Measurements from ENCODE around the gene FAM217A. TPM values are rescaled to one million over a fixed set of nuclear protein-coding genes. Genes with fewer than 3 reads are reported as not detected.

FAM217A gene
- total and polyA plus RNA-seq, 2 of the 8 experiments (the other 6 are each of a cell fraction or from before 2014, with no cell fraction given) = 0.03 TPM; not detected in 1

DNA sequence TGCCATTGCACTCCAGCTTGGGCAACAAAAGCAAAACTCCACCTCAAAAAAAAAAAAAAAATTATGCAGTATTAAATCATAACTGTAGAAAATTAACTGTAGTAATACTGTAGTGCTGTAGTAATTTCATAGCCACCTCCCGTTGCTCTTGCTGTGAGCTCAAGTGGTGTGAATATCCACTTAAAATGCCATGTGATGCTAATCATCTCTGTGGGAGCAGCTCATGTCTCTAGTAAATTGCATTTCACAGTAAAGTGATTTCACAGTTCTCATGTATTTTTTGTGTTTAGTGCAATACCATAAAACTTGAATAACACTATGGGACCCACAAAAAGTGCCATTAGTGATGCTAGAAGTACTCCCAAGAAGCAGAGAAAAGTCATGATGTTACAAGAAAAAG, 14.4 kb upstream of the FAM217A start:
- H2AFZ ChIP-seq (ENCODE audit: low read length) = no peak overlapping the region
- no peaks in the 10 kb centered on the region for H4K20me1 ChIP-seq (replicated peaks in 1 of 2; ENCODE audit: control insufficient read depth in 1 of 2, insufficient read depth in 2 of 2, low read length in 2 of 2)
- H3K79me2 ChIP-seq (ENCODE audit: control insufficient read depth in 1 of 2, insufficient read depth in 2 of 2, low read length in 2 of 2) = no peaks in the 10 kb centered on the region
- no peak overlapping the region for H4K91ac ChIP-seq (replicated peaks; ENCODE audit: insufficient read length, low read length)
- H3K9ac ChIP-seq (replicated peaks in 1 of 4; ENCODE audit: extremely low read depth in 1 of 4, low read depth in 3 of 4, low read length in 3 of 4) = no peak overlapping the region
- H3K9me3 ChIP-seq (ENCODE audit: insufficient read depth in 2 of 2, low read depth in 1 of 2, low read length in 1 of 2) = no peaks in the 10 kb centered on the region
- H3K27ac ChIP-seq (ENCODE audit: low read depth, low read length) = no peak overlapping the region
- no peak overlapping the region for H3K18ac ChIP-seq (ENCODE audit: extremely low read depth, low read length)
- CTCF ChIA-PET (ENCODE audit: partially characterized antibody) = interaction anchor here (0.6 to 1.2 kb wide), 4 partner anchors 19 to 117 kb away, joined by 3 to 6 read pairs (median 4); no protein-coding TSS in a partner anchor
- DNase-seq (ENCODE audit: low read depth in 1 of 2, low spot score in 2 of 2) = no peak
- H3K27me3 ChIP-seq (replicated peaks in 1 of 4; ENCODE audit: control insufficient read depth in 3 of 4, extremely low read depth in 1 of 4, insufficient read depth in 3 of 4, low read length in 3 of 4) = no peaks in the 10 kb centered on the region
- no peak overlapping the region for H3K56ac ChIP-seq (replicated peaks; ENCODE audit: insufficient read length, low read depth, low read length)
- 81% methylated on average over 1 of the region's 1 CpG; no CpG with 5 or more reads in 1 of the 2 experiments for whole genome bisulfite sequencing, 2 experiments (ENCODE audit: extremely low coverage in 1 of 2, insufficient coverage in 1 of 2, insufficient read length in 1 of 2, insufficient replicate concordance in 2 of 2, low coverage in 1 of 2, low lambda C conversion rate in 2 of 2, missing lambda C conversion rate in 1 of 2)
- H3K4me3 ChIP-seq (ENCODE audit: extremely low read depth in 1 of 4, insufficient read depth in 2 of 4, low read depth in 3 of 4, low read length in 4 of 4) = no peak overlapping the region
- H2BK12ac ChIP-seq (ENCODE audit: low read depth, low read length) = no peak overlapping the region
- no peak overlapping the region for H2BK120ac ChIP-seq (replicated peaks; ENCODE audit: low read depth, low read length)
- no peak overlapping the region for H3K4ac ChIP-seq (replicated peaks; ENCODE audit: insufficient read length, low read depth, low read length)
- POLR2A ChIA-PET (ENCODE audit: partially characterized antibody) = no interaction called here
- no peak overlapping the region for H2BK20ac ChIP-seq (ENCODE audit: low read length)
- no peaks in the 10 kb centered on the region for H3K36me3 ChIP-seq (ENCODE audit: control insufficient read depth in 2 of 4, insufficient read depth in 4 of 4, low read length in 3 of 4)
- no peak overlapping the region for H3K4me2 ChIP-seq (ENCODE audit: insufficient read depth in 1 of 2, low read depth in 2 of 2, low read length in 2 of 2)
- FAIRE-seq = no peak
- no peak overlapping the region for H2AK5ac ChIP-seq (ENCODE audit: low read depth, low read length)
- H3K79me1 ChIP-seq (ENCODE audit: low read depth, low read length) = no peaks in the 10 kb centered on the region
- no peak overlapping the region for H3K14ac ChIP-seq (ENCODE audit: insufficient read length)
- H2BK5ac ChIP-seq (ENCODE audit: low read depth, low read length) = no peak overlapping the region
- H4K5ac ChIP-seq (ENCODE audit: insufficient read length, low read depth, low read length) = no peak overlapping the region
- no peaks in the 10 kb centered on the region for H3K4me1 ChIP-seq (replicated peaks in 1 of 4; ENCODE audit: control insufficient read depth in 3 of 4, insufficient read depth in 4 of 4, low read length in 3 of 4)
- no peak overlapping the region for H2BK15ac ChIP-seq (ENCODE audit: low read length)
- H3K23ac ChIP-seq (ENCODE audit: insufficient read length) = no peak overlapping the region
- H3K23me2 ChIP-seq (ENCODE audit: low read depth, low read length) = no peaks in the 10 kb centered on the region
- H4K8ac ChIP-seq (ENCODE audit: extremely low read depth, insufficient read depth, low read length) = no peak overlapping the region
- TF ChIP-seq CTBP2 (IDR thresholded peaks at IDR 0.05; ENCODE audit: borderline replicate concordance, insufficient read depth, insufficient read length, low read length) = no peak

Measured in H1 (cell line).